Measurements from ENCODE around the gene VAV3. TPM values are rescaled to one million over a fixed set of nuclear protein-coding genes. Genes with fewer than 3 reads are reported as not detected.
"Not testable (repeated sequence)": the region's sequence is repeated elsewhere in the genome, so short reads cannot be mapped to it uniquely, and the experiment has no call there.

The VAV3 gene
- total RNA-seq, 1 donor from 2014 or later, result 2.6 TPM

DNA sequence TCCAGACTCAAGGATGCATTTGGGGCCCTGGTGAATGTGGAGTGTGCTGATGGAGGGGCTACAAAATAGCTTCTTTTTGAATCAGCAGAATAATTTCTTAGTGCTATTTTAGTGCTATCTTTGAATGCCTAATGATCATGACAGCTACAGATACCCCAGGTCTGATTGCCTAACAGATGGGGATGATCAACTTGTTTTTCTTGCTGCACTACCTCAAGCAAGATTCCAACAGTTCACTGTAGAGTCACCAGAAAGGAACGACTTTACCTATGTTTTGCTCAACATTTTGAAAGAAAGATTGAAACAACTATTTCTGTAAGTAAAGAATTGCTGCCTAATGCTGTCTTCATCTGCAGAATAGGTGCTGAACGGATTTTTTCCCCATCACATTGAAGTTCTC lies 42.6 kb upstream of the VAV3 start:
- Histone ChIP-seq H3K9ac (ENCODE audit: low read length) (no peak overlapping the region), H3K9me3 (ENCODE audit: insufficient read depth, low read depth, low read length) (no peaks in the 10 kb centered on the region), H3K4me2 (ENCODE audit: low read length) (no peak overlapping the region), H4K20me1 (ENCODE audit: insufficient read depth, low read length) (no peaks in the 10 kb centered on the region), H3K27ac (ENCODE audit: low read depth, low read length) (no peak overlapping the region), H3K27me3 (ENCODE audit: insufficient read depth, low read length) (no peaks in the 10 kb centered on the region), H3K79me2 (ENCODE audit: insufficient read depth, low read length) (no peaks in the 10 kb centered on the region), H3K36me3 (ENCODE audit: insufficient read depth, low read length) (no peaks in the 10 kb centered on the region), H3K4me3 (ENCODE audit: insufficient read depth, low read depth, low read length) (no peak overlapping the region), H2AFZ (ENCODE audit: low read depth, low read length) (no peak overlapping the region), H3K4me1 (ENCODE audit: insufficient read depth, low read length) (peaks cover 18% of the 10 kb centered on the region)
- TF ChIP-seq, protein P1, sequence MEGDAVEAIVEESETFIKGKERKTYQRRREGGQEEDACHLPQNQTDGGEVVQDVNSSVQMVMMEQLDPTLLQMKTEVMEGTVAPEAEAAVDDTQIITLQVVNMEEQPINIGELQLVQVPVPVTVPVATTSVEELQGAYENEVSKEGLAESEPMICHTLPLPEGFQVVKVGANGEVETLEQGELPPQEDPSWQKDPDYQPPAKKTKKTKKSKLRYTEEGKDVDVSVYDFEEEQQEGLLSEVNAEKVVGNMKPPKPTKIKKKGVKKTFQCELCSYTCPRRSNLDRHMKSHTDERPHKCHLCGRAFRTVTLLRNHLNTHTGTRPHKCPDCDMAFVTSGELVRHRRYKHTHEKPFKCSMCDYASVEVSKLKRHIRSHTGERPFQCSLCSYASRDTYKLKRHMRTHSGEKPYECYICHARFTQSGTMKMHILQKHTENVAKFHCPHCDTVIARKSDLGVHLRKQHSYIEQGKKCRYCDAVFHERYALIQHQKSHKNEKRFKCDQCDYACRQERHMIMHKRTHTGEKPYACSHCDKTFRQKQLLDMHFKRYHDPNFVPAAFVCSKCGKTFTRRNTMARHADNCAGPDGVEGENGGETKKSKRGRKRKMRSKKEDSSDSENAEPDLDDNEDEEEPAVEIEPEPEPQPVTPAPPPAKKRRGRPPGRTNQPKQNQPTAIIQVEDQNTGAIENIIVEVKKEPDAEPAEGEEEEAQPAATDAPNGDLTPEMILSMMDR (IDR thresholded peaks at IDR 0.05; ENCODE audit: insufficient read depth, low read depth, low read length), result no peak
- TF ChIP-seq EZH2 (IDR thresholded peaks at IDR 0.05; ENCODE audit: insufficient read depth, low read length), result no peak
- H3K27me3 Mint-ChIP-seq (ENCODE audit: low read depth, unreplicated experiment), result no peaks in the 10 kb centered on the region
- H3K9me3 Mint-ChIP-seq (ENCODE audit: unreplicated experiment), result no peaks in the 10 kb centered on the region
- no peak overlapping the region for H3K4me3 Mint-ChIP-seq (ENCODE audit: unreplicated experiment)
- peaks cover 1% of the 10 kb centered on the region for H3K36me3 Mint-ChIP-seq (ENCODE audit: low read depth, unreplicated experiment)
- no peak overlapping the region for H3K27ac Mint-ChIP-seq (ENCODE audit: unreplicated experiment)
- FAIRE-seq (no peak), DNase-seq (ENCODE audit: low read depth) (no peak)
- H3K4me1 Mint-ChIP-seq (ENCODE audit: low read depth, unreplicated experiment), result peaks cover 20% of the 10 kb centered on the region

DNA sequence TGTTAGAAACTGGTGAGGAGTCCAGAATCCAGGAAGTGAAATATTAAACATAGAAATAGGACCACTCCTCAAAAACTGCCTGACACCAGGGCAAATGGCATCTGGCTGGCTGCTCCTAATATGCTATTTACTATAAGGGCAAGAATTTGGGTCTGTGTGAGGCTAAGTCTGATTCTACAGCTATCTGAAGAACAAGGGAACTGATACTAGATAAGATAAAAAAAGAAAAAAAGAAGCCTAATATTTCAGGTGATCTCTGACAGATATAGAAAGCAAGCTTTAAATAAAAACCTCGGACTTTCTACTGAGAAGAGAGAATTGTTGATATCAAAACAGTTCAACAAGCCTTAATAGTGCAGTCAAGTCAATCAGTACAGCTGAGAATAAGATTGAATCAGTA lies 42.1 kb upstream of the VAV3 start:
- H3K36me3 Mint-ChIP-seq (ENCODE audit: low read depth, unreplicated experiment), result peaks cover 1% of the 10 kb centered on the region
- Histone ChIP-seq H2AFZ (ENCODE audit: low read depth, low read length) (no peak overlapping the region), H4K20me1 (ENCODE audit: insufficient read depth, low read length) (no peaks in the 10 kb centered on the region), H3K36me3 (ENCODE audit: insufficient read depth, low read length) (no peaks in the 10 kb centered on the region), H3K9ac (ENCODE audit: low read length) (no peak overlapping the region), H3K27ac (ENCODE audit: low read depth, low read length) (no peak overlapping the region), H3K4me2 (ENCODE audit: low read length) (no peak overlapping the region), H3K9me3 (ENCODE audit: insufficient read depth, low read depth, low read length) (no peaks in the 10 kb centered on the region), H3K4me3 (ENCODE audit: insufficient read depth, low read depth, low read length) (no peak overlapping the region), H3K4me1 (ENCODE audit: insufficient read depth, low read length) (peaks cover 18% of the 10 kb centered on the region), H3K27me3 (ENCODE audit: insufficient read depth, low read length) (no peaks in the 10 kb centered on the region), H3K79me2 (ENCODE audit: insufficient read depth, low read length) (no peaks in the 10 kb centered on the region)
- no peak for DNase-seq (ENCODE audit: low read depth)
- no peak overlapping the region for H3K27ac Mint-ChIP-seq (ENCODE audit: unreplicated experiment)
- TF ChIP-seq EZH2 (IDR thresholded peaks at IDR 0.05; ENCODE audit: insufficient read depth, low read length), result no peak
- TF ChIP-seq, protein P1 (IDR thresholded peaks at IDR 0.05; ENCODE audit: insufficient read depth, low read depth, low read length), result no peak
- no peaks in the 10 kb centered on the region for H3K9me3 Mint-ChIP-seq (ENCODE audit: unreplicated experiment)
- H3K4me3 Mint-ChIP-seq (ENCODE audit: unreplicated experiment), result no peak overlapping the region
- FAIRE-seq, result no peak
- H3K27me3 Mint-ChIP-seq (ENCODE audit: low read depth, unreplicated experiment), result no peaks in the 10 kb centered on the region
- H3K4me1 Mint-ChIP-seq (ENCODE audit: low read depth, unreplicated experiment), result peaks cover 20% of the 10 kb centered on the region

DNA sequence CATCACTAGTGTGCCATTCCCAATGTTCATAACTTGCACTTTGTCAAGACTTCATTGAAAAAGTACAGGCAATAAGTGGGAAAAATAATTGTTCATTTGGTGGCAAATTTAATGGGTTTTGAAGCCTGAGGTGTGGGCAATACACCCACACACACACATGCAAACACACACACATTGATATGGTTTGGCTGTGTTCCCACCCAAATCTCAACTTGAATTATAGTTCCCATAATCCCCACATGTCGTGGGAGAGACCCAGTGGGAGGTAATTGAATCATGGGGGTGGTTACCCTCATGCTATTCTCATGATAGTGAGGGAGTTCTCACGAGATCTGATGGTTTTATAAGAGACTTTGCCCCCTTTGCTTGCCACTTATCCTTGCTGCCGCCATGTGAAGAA lies 39.9 kb upstream of the VAV3 start:
- H3K27me3 ChIP-seq (ENCODE audit: insufficient read depth, low read length); H3K27ac ChIP-seq (ENCODE audit: low read depth, low read length); H3K27me3 Mint-ChIP-seq (ENCODE audit: low read depth, unreplicated experiment); H3K4me2 ChIP-seq (ENCODE audit: low read length); H3K4me3 ChIP-seq (ENCODE audit: insufficient read depth, low read depth, low read length); FAIRE-seq; H3K9ac ChIP-seq (ENCODE audit: low read length); H3K79me2 ChIP-seq (ENCODE audit: insufficient read depth, low read length); H3K36me3 Mint-ChIP-seq (ENCODE audit: low read depth, unreplicated experiment); H3K9me3 ChIP-seq (ENCODE audit: insufficient read depth, low read depth, low read length); H3K27ac Mint-ChIP-seq (ENCODE audit: unreplicated experiment); DNase-seq (ENCODE audit: low read depth); H4K20me1 ChIP-seq (ENCODE audit: insufficient read depth, low read length); H3K36me3 ChIP-seq (ENCODE audit: insufficient read depth, low read length); H2AFZ ChIP-seq (ENCODE audit: low read depth, low read length); H3K4me3 Mint-ChIP-seq (ENCODE audit: unreplicated experiment); H3K9me3 Mint-ChIP-seq (ENCODE audit: unreplicated experiment): not testable (repeated sequence)
- H3K4me1 Mint-ChIP-seq (ENCODE audit: low read depth, unreplicated experiment), result peaks cover 21% of the 10 kb centered on the region
- H3K4me1 ChIP-seq (ENCODE audit: insufficient read depth, low read length), result peaks cover 18% of the 10 kb centered on the region

All from astrocyte (in vitro differentiated cells and primary cell).